Breast epithelium (tissue), 4 donors: ENCODE data around the gene SLC16A12. TPM values are rescaled to one million over a fixed set of nuclear protein-coding genes. Genes with fewer than 3 reads are reported as not detected.
"Not testable (repeated sequence)": the region's sequence is repeated elsewhere in the genome, so short reads cannot be mapped to it uniquely, and the experiment has no call there.

Source experiments
- DNase-seq, 2 donors: peaks; one replicate each; pipeline ENCODE4 v3.0.0-alpha.2; 2019; ENCODE audit warnings: low spot score in 2 of 2
- H3K27ac ChIP-seq, 2 donors: fragments of 200-600 bp; sonication (generic) in 1 of 2; one replicate each; pipeline ENCODE4 v1.5.1; 2016 to 2019; ENCODE audit warnings: mild to moderate bottlenecking in 1 of 2
- H3K27me3 ChIP-seq, 2 donors: fragments of 200-600 bp; sonication (generic) in 1 of 2; one replicate each; pipeline versions ENCODE4 v1.5.1 to v1.6.0; 2017 to 2019; ENCODE audit warnings: control low read depth in 1 of 2, mild to moderate bottlenecking in 1 of 2
- H3K36me3 ChIP-seq: fragments of 200-600 bp; one replicate; pipeline ENCODE4 v1.5.1; 2019
- H3K4me1 ChIP-seq, 2 donors: fragments of 200-600 bp; sonication (generic); one replicate each; pipeline ENCODE4 v1.5.1; 2016 to 2019; ENCODE audit warnings: control low read depth in 1 of 2
- H3K4me3 ChIP-seq, 3 donors: fragments of 200-600 bp; sonication (generic); 1 replicate in 2 of 3; 2 replicates in 1 of 3; pipeline ENCODE4 v1.5.1; 2016 to 2019; ENCODE audit warnings: mild to moderate bottlenecking in 3 of 3, moderate library complexity in 2 of 3
- H3K9me3 ChIP-seq, 2 donors: fragments of 200-600 bp; sonication (generic) in 1 of 2; one replicate each; pipeline ENCODE4 v1.5.1; 2016 to 2019; ENCODE audit warnings: control low read depth in 1 of 2
- POLR2A ChIP-seq: fragments of 450-650 bp; IDR thresholded peaks from one replicate; pipeline ENCODE4 v1.6.1; 2016; ENCODE audit warnings: antibody characterized with exemption, mild to moderate bottlenecking, moderate library complexity
- POLR2AphosphoS5 ChIP-seq, 3 donors: sonication (generic); formaldehyde crosslinking; IDR thresholded peaks; one replicate each; pipeline ENCODE4 v1.6.1; 2017; ENCODE audit warnings: antibody characterized with exemption in 3 of 3
- intact Hi-C: fragments of 100-400 bp; cut with DNase I; formaldehyde crosslinking; loops from one replicate; pipeline ENCODE4 v1.15.1; 2023; ENCODE audit warnings: low total_unique reads
- total RNA-seq, 3 donors: library from RNA; depleted of rRNA; stranded (reverse); fragments of >200 nt; gene quantifications; one replicate each; pipeline ENCODE4 v1.1.0, GENCODE V29; 2016
- TF ChIP-seq, protein P1 (sequence below), 3 donors: fragments of 450-650 bp; IDR thresholded peaks; one replicate each; pipeline ENCODE4 v1.5.1; 2016 to 2017; ENCODE audit warnings: antibody characterized with exemption in 3 of 3, mild to moderate bottlenecking in 3 of 3, moderate library complexity in 3 of 3

Gene SLC16A12
- total RNA-seq, 3 donors from 2014 or later, result 2.6 to 4.8 (median 3.4) TPM

DNA sequence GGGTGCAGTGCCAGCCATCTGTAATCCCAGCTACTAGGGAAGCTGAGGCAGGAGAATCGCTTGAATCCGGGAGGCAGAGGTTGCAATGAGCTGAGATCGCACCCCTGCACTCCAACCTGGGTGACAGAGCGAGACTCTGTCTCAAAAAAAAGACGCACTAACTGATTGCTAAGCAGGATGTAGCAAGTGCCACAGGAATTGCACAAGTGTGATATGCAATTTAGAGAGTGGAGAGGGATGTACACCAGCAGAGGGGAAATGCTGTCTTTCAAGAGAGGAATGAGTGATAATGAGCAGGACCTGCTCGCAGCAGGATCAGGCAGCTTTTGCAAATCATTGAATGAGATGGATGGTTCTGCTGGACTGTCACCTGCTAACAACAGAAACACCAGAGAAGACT lies 13.3 kb upstream of the SLC16A12 start:
- intact Hi-C loops, result no loop called here
- H3K9me3 ChIP-seq, result no peaks in the 10 kb centered on the region
- no peak overlapping the region for H3K27ac ChIP-seq
- H3K4me1 ChIP-seq, result no peaks in the 10 kb centered on the region
- TF ChIP-seq POLR2A, result no peak
- no peak for TF ChIP-seq POLR2AphosphoS5 (IDR thresholded peaks at IDR 0.05)
- TF ChIP-seq, protein P1, sequence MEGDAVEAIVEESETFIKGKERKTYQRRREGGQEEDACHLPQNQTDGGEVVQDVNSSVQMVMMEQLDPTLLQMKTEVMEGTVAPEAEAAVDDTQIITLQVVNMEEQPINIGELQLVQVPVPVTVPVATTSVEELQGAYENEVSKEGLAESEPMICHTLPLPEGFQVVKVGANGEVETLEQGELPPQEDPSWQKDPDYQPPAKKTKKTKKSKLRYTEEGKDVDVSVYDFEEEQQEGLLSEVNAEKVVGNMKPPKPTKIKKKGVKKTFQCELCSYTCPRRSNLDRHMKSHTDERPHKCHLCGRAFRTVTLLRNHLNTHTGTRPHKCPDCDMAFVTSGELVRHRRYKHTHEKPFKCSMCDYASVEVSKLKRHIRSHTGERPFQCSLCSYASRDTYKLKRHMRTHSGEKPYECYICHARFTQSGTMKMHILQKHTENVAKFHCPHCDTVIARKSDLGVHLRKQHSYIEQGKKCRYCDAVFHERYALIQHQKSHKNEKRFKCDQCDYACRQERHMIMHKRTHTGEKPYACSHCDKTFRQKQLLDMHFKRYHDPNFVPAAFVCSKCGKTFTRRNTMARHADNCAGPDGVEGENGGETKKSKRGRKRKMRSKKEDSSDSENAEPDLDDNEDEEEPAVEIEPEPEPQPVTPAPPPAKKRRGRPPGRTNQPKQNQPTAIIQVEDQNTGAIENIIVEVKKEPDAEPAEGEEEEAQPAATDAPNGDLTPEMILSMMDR (IDR thresholded peaks at IDR 0.05), result no peak
- H3K27me3 ChIP-seq, result no peaks in the 10 kb centered on the region
- DNase-seq, result no peak
- H3K36me3 ChIP-seq, result no peaks in the 10 kb centered on the region
- no peak overlapping the region for H3K4me3 ChIP-seq

DNA sequence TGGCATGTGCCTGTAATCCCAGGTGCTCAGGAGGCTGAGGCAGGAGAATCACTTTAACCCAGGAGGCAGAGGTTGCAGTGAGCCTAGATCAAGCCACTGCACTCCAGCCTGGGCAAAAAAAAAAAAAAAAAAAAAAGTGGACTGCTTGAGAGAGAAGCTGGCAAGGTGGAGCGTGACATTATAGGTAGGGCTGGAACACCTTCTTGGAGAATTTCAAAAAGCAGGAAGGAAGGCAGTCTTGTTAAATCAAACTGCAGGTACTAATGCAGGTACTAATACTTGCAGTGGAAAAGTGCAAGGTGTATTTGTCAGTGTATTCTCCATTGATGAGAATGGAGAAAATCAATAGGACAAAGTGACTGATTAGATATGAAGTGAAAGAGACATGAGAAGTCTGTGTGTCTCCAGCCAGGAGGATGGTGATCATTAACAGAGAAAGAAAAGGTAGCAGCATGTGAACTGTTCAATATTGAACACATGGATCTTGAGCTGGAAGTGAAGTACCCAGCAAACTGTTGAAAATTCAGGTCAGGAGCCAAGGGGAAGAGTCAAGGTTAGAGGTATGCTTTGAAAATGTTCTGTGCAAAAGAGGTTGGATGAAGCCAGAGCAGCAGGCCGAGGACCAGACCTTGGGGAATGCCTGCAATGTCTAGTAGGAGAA lies 12.6 kb upstream of the SLC16A12 start:
- Histone ChIP-seq H3K9me3 (no peaks in the 10 kb centered on the region), H3K4me3 (no peak overlapping the region), H3K27ac (no peak overlapping the region), H3K27me3 (no peaks in the 10 kb centered on the region), H3K4me1 (no peaks in the 10 kb centered on the region), H3K36me3 (no peaks in the 10 kb centered on the region)
- intact Hi-C loops, result no loop called here
- DNase-seq, result no peak
- TF ChIP-seq POLR2AphosphoS5 (IDR thresholded peaks at IDR 0.05), result no peak
- TF ChIP-seq POLR2A, result no peak
- TF ChIP-seq, protein P1 (IDR thresholded peaks at IDR 0.05), result no peak

DNA sequence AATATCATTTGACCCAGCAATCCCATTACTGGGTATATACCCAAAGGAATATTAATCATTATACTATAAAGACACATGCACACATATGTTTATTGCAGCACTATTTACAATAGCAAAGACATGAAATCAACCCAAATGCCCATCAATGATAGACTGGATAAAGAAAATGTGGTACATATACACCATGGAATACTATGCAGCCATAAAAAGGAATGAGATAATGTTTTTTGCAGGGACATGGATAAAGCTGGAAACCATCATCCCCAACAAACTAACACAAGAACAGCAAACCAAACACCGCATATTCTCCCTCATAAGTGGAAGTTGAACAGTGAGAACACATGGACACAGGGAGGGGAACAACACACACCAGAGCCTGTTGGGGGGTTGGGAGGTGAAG lies 11.3 kb upstream of the SLC16A12 start:
- H3K27me3 ChIP-seq, DNase-seq, H3K36me3 ChIP-seq, H3K4me3 ChIP-seq, H3K9me3 ChIP-seq, intact Hi-C loops, H3K27ac ChIP-seq, H3K4me1 ChIP-seq: not testable (repeated sequence)

DNA sequence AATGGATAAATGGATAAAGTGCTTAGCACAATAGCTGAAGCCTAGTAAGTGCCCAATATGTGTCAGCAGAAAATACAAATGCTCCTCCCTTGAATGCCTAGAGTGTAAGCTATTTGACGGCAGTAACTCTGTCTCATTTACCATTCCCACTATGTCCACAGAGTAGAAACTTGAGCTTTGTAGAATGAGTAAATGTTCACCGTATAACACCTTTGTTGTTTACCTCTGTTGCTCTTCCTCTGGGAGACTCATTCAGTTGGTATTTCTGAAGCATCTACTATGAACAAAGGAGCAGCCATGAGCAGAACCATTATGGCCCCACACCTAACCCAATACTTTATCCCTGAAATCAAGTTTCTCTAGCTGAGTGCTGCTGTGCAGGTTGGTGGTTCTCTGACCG lies 8.4 kb upstream of the SLC16A12 start:
- intact Hi-C loops, result no loop called here
- H3K27me3 ChIP-seq, result no peaks in the 10 kb centered on the region
- TF ChIP-seq POLR2AphosphoS5 (IDR thresholded peaks at IDR 0.05) (no peak), POLR2A (no peak)
- TF ChIP-seq, protein P1 (IDR thresholded peaks at IDR 0.05), result no peak

DNA sequence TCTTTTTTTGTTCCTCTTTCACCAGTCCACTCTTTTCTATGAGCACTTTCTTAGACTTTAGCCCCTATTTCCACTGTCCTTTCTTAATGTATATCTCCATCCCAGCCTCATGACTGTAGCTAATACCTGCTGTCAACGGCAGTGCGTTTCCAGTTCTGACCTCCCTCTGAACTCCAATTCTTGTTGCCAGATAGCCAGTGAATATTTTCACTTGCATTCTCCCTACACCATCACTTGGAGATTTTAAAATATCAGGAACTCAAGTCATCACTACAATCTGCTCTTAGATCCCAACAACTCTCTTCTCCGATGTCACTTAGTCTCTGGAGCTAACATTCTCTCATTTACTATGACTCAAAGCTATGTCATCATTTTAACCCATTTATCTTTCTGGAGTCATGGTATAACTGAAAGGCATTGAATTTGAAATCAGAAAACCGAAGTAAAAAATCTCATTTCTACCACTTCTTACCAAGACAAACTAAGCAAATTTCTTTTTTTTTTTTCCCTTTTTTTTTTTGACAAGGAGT lies 5.1 kb upstream of the SLC16A12 start:
- TF ChIP-seq, protein P1 (IDR thresholded peaks at IDR 0.05), result no peak
- TF ChIP-seq POLR2AphosphoS5 (IDR thresholded peaks at IDR 0.05) (no peak), POLR2A (no peak)
- Histone ChIP-seq H3K27me3 (peaks cover 2 to 10% of the 10 kb centered on the region in 2 donors), H3K27ac (no peak overlapping the region), H3K36me3 (no peaks in the 10 kb centered on the region), H3K9me3 (no peaks in the 10 kb centered on the region), H3K4me1 (no peaks in the 10 kb centered on the region), H3K4me3 (no peak overlapping the region)
- intact Hi-C loops, result no loop called here
- DNase-seq, result no peak

More for the DNA sequence above, 8.4 kb upstream of the SLC16A12 start:
- no peak overlapping the region for H3K27ac ChIP-seq
- DNase-seq, result no peak
- no peak overlapping the region for H3K4me3 ChIP-seq
- no peaks in the 10 kb centered on the region for H3K4me1 ChIP-seq
- H3K36me3 ChIP-seq, result no peaks in the 10 kb centered on the region
- no peaks in the 10 kb centered on the region for H3K9me3 ChIP-seq
